Osteocyte (in vitro differentiated cells): ENCODE results near the gene EEF2KMT. TPM values are rescaled to one million over a fixed set of nuclear protein-coding genes. Genes with fewer than 3 reads are reported as not detected.

Source experiments
- DNase-seq: peaks from one replicate; pipeline ENCODE4 v3.0.0; 2021; ENCODE audit warnings: mixed read lengths; ENCODE audit not compliant: unreplicated experiment; ENCODE audit errors: extremely low spot score
- H3K27ac Mint-ChIP-seq: one replicate; pipeline ENCODE4 v1.8.0; 2021; ENCODE audit warnings: mild to moderate bottlenecking, mixed read lengths; ENCODE audit not compliant: unreplicated experiment
- H3K27me3 Mint-ChIP-seq: one replicate; pipeline ENCODE4 v1.8.0; 2021; ENCODE audit warnings: mixed read lengths; ENCODE audit not compliant: unreplicated experiment
- H3K36me3 Mint-ChIP-seq: one replicate; pipeline ENCODE4 v1.8.0; 2021; ENCODE audit warnings: mixed read lengths; ENCODE audit not compliant: unreplicated experiment
- H3K4me1 Mint-ChIP-seq: one replicate; pipeline ENCODE4 v1.8.0; 2021; ENCODE audit warnings: mixed read lengths; ENCODE audit not compliant: unreplicated experiment
- H3K4me3 Mint-ChIP-seq: one replicate; pipeline ENCODE4 v1.8.0; 2021; ENCODE audit warnings: mild to moderate bottlenecking, moderate library complexity, mixed read lengths; ENCODE audit not compliant: unreplicated experiment
- H3K9me3 Mint-ChIP-seq: one replicate; pipeline ENCODE4 v1.8.0; 2021; ENCODE audit warnings: mixed read lengths; ENCODE audit not compliant: unreplicated experiment
- total RNA-seq: library from RNA; stranded (reverse); gene quantifications from 2 replicates; pipeline ENCODE4 v1.2.1, GENCODE V29; 2021
- TF ChIP-seq, protein P1 (sequence below): fragments of 200-600 bp; sonication (generic); IDR thresholded peaks from 2 replicates; pipeline ENCODE4 v1.5.0; 2021; ENCODE audit warnings: antibody characterized with exemption, mild to moderate bottlenecking, moderate library complexity

The EEF2KMT gene
- total RNA-seq, 1 donor from 2014 or later, result 9.3 TPM

DNA sequence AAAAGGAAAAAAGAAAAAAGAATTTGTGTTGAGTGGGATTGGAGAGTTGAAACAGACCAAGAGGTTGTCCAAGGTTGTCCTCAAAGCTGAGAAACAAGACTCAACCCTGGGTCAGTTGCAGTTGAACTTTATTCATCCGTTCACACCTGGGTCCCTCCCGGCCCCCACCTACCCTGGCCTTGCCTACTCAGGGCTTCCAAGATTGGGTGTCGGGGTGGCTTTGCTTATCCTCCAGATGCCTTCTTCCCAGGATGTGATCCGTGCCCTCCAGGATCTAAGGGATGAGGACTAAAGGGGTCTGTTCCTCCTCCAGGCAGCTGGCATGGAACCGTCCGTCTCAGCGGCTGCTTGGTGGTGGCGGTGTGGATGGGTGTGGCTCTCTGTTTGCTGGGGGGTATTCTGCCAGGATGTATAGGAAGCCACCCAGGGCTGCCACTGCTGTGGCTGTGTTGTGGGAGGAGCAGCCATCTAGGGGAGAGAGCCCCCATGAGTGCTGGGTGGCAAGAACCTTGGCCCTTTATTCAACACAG is 53.5 kb downstream of the EEF2KMT start:
- TF ChIP-seq, protein P1, sequence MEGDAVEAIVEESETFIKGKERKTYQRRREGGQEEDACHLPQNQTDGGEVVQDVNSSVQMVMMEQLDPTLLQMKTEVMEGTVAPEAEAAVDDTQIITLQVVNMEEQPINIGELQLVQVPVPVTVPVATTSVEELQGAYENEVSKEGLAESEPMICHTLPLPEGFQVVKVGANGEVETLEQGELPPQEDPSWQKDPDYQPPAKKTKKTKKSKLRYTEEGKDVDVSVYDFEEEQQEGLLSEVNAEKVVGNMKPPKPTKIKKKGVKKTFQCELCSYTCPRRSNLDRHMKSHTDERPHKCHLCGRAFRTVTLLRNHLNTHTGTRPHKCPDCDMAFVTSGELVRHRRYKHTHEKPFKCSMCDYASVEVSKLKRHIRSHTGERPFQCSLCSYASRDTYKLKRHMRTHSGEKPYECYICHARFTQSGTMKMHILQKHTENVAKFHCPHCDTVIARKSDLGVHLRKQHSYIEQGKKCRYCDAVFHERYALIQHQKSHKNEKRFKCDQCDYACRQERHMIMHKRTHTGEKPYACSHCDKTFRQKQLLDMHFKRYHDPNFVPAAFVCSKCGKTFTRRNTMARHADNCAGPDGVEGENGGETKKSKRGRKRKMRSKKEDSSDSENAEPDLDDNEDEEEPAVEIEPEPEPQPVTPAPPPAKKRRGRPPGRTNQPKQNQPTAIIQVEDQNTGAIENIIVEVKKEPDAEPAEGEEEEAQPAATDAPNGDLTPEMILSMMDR, result no peak
- Mint-ChIP-seq H3K4me3 (no peak overlapping the region), H3K4me1 (no peaks in the 10 kb centered on the region), H3K36me3 (no peaks in the 10 kb centered on the region), H3K27ac (no peak overlapping the region), H3K9me3 (no peaks in the 10 kb centered on the region), H3K27me3 (peaks cover 25% of the 10 kb centered on the region)
- DNase-seq, result no peak

DNA sequence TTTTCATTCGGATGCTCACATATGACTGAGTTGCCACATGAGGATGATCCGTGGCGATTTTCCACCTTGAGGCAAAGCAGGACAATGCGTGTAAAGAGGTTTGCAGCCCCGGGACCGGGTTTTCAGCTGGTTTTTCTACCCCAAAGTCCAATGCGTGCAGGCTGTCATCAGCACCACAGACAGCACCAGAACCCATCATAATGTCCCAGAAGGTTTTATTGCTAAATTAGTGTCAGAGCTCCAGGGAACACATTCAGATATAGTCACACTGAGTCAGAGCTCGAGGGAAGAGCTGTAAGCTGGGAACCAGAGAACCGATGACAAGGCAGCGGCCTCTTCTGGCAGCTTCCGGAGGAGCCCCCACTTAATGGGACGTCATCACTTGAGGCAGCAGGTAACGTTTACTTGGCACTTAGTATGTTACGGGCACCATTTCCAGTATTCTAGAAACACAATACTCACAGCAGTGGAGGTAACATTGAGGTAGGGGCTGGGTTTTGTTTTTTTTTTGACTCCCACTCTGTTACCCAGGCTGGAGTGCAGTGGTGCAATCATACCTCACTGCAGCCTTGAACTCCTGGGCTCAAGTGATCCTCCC is 54.9 kb downstream of the EEF2KMT start:
- Mint-ChIP-seq H3K27ac (no peak overlapping the region), H3K27me3 (peaks cover 15% of the 10 kb centered on the region), H3K4me1 (no peaks in the 10 kb centered on the region), H3K9me3 (no peaks in the 10 kb centered on the region), H3K36me3 (no peaks in the 10 kb centered on the region), H3K4me3 (no peak overlapping the region)
- TF ChIP-seq, protein P1, result no peak
- DNase-seq, result no peak

DNA sequence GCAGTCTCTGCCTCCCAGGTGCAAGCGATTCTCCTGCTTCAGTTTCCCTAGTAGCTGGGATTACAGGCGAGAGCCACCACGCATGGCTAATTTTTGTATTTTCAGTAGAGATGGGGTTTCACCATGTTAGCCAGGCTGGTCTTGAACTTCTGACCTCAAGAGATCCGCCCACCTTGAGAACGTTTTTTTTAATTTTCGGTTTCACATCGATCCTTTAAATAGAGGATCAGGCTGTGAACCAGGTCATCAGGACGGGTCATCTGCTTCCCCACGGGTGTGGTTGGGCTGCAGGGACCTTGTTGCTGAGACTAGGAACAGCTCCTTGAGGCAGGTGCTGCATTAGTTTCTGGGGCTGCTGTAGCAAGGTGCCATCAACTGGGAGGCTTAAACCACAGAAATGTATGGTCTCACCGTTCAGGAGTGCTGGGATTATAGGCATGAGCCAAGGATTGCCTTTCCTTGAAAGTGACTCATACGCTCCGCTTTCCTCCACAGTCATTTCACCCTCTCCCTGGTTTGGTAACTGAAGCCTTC is 55.9 kb downstream of the EEF2KMT start:
- peaks cover 13% of the 10 kb centered on the region for H3K27me3 Mint-ChIP-seq
- no peak overlapping the region for H3K4me3 Mint-ChIP-seq
- H3K27ac Mint-ChIP-seq, result no peak overlapping the region
- TF ChIP-seq, protein P1, result no peak
- DNase-seq, result no peak
- no peaks in the 10 kb centered on the region for H3K4me1 Mint-ChIP-seq
- H3K9me3 Mint-ChIP-seq, result no peaks in the 10 kb centered on the region
- H3K36me3 Mint-ChIP-seq, result no peaks in the 10 kb centered on the region

DNA sequence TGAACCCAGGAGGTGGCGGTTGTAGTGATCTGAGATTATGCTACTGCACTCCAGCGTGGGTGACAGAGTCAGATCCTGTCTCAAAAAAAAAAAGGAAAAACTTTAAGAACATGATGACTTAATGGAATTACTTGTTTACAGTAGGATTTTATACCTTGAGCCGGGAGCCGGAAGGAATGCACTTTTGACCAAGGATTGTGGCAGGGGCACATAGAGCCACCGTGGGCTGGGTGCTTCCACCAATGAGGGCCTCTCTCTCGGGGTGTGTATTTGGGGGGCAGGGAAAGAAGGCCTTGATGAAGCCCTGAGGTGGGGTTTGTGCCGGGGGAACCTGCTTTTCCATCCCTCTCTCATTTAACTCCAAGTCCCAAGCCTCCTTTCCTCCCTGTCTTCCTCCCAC is 57.1 kb downstream of the EEF2KMT start:
- Mint-ChIP-seq H3K9me3 (no peaks in the 10 kb centered on the region), H3K36me3 (no peaks in the 10 kb centered on the region), H3K4me1 (no peaks in the 10 kb centered on the region), H3K27ac (no peak overlapping the region), H3K27me3 (peaks cover 14% of the 10 kb centered on the region), H3K4me3 (no peak overlapping the region)
- no peak for DNase-seq
- TF ChIP-seq, protein P1, result no peak

DNA sequence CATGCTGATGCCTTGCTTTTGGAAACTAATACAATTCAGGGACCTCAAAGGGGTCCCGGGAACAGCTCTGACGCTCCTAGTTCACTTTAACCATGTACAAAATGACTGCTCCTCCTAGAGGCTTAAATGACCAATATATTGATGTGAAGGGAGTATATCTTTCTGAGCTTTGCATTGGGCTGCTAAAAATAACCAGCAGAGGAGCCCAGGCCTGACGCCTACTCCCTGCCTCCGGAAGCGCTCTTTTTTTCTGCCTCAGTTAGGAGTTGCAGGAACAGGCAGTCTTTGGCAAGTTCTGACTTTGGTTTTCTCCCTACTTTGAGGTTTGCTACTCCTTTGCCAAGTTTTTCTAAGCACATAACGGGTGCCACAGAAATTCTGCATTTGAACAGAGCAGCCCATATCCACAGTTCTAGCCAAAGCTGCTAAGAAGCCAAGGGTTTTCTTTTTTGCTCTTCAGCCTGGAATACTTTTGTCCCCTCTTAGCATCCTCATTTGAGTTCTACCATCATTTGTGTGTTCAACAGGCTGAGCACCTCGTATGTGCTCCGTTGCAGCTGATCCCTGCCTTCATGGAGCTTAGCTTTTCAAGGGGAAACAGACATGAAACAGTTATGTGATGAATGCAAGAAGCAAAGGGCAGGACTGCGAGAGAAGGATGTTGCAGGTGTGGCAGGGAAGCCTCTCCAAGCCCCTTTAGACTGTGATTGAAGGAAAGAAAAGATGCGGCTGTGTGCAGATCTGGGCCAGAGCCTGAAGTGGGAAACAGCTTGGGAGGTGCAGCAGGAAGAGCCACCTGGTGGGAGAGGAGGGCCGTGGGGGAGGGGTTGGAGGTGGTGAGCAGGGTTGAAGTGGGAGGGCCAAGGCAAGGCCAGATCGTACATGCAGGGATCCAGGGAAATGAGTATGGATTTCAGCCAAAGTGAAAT is 61.1 kb downstream of the EEF2KMT start:
- Mint-ChIP-seq H3K36me3 (no peaks in the 10 kb centered on the region), H3K4me1 (peaks cover 17% of the 10 kb centered on the region), H3K27me3 (peaks cover 8% of the 10 kb centered on the region), H3K9me3 (no peaks in the 10 kb centered on the region), H3K27ac (no peak overlapping the region), H3K4me3 (no peak overlapping the region)
- TF ChIP-seq, protein P1, result no peak
- DNase-seq, result no peak
